H4 (cell line): Measurements from ENCODE around the gene MUC3A. TPM values are rescaled to one million over a fixed set of nuclear protein-coding genes. Genes with fewer than 3 reads are reported as not detected.
"Not testable (repeated sequence)": the region's sequence is repeated elsewhere in the genome, so short reads cannot be mapped to it uniquely, and the experiment has no call there.

Experiments
- DNase-seq: peaks from one replicate; pipeline ENCODE4 v3.0.0-alpha.2; 2015; ENCODE audit warnings: low spot score
- total RNA-seq: library from RNA; depleted of rRNA; stranded (reverse); fragments of >200 nt; shearing (Covaris generic); gene quantifications from 2 replicates; pipeline ENCODE4 v1.2.3, GENCODE V29; 2014; rRNA removed

The MUC3A gene
- not detected in 2 replicates for total RNA-seq

- peak; percentile 5 for DNase-seq
Measured at GRCh38 chr7:100949227-100949932, at the start of gene MUC3A. Gene MUC3A (plus strand): TSS chr7:100949534. CDS start chr7:100949625, 91 bp downstream.

- no peak for DNase-seq
Measured at GRCh38 chr7:100900978-100901377, 48.4 kb upstream of the MUC3A start.

DNA sequence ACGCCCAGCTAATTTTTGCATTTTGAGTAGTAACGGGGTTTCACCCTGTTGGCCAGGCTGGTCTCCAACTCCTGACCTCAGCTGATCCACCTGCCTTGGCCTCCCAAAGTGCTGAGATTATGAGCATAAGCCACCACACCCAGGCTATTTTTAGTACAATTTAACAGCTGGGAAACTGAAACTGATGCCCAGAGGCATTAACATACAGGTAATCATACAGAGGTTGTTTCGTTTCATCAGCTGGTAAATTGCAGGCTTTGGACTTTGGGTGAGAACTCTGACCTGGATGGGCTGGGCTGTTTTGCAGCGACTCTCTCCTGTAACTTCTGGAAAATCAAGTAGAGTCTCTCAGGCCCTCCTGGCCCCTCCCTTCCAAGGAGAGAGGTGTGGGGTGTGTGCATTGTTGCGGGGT is 47.4 kb upstream of the MUC3A start:
- no peak for DNase-seq

DNA sequence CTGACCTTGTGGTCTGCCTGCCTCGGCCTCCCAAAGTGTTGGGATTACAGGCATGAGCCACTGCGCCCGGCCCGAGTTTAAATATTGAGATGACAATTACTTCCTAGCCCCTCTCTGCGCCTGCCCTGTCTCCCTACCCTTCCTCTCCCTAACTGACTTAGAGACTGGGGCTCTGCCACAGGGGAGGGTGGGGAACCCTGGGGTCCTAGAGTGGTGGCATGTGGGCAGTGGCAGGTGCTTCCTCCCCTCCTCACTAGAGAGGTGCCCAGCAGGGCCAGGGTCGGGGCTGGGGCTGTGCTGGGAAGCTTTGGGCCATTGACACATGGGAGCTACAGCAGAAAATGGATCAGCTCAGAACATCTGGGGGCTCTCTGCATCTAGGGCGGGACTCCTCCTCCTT is 46.7 kb upstream of the MUC3A start:
- no peak for DNase-seq

- no peak for DNase-seq
Measured at GRCh38 chr7:100908512-100908911, 40.8 kb upstream of the MUC3A start.

- DNase-seq, result not testable (repeated sequence)
Measured at GRCh38 chr7:100910443-100910842, 38.9 kb upstream of the MUC3A start.

DNA sequence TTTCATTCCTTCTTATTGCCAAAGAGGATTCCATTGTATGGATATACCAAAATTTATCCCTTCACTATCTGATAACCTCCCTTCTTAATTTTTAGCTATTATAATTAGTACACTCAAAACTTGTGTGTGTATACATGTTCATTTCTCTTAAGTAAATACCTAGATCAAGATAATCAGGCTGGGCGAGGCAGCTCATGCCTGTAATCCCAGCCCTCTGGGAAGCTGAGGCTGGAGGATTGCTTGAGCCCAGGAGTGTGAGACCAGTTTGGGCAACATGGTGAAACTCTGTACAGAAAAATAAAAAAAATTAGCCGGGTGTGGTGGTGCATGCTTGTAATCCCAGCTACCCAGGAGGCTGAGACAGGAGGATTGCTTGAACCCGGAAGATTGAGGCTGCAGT is 37.9 kb upstream of the MUC3A start:
- DNase-seq, result no peak

DNA sequence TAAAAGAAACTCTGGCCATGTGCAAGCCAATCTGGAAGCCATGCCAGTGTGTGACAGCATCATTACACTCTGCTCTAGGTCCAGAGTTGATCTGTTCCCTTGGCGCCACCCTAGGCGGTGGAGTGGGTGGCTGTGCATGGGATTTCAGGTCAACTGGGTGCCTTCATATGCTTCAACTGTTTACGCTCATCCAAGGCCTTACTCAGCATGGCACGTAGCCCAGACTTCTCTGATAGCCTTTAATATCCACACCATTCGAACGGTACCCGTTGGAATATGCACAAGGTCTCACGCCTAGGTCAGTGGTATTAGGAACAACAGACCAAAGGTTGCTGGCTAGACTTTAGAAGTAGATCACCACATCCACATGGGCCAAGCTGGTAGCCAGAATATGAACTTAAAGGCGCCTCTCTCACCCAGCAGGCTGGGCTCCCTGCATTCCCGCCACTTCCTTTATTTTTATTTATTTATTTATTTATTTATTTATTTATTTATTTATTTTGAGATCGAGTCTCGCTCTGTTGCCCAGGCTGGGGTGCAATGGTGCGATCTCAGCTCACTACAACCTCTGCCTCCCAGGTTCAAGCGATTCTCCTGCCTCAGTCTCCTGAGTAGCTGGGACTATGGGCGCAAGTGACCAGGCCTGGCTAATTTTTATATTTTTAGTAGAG is 35.0 kb upstream of the MUC3A start:
- no peak for DNase-seq

GRCh38 chr7:100914879-100915447 is 34.4 kb upstream of the MUC3A start:
- DNase-seq, result no peak

DNA sequence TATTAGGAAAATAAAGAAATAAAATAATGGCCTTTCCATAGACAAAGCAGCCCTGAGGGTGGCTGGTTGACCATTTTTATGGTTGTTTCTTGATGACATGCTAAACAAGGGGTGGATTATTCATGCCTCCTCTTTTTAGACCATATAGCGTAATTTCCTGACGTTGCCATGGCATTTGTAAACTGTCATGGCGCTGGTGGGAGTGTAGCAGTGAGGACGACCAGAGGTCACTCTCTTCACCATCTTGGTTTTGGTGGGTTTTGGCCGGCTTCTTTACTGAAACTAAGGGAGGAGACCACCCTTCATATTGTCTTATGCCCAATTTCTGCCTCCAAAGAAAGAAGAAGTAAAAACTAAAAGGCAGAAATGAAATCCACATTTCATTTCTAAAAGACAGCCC is 30.0 kb upstream of the MUC3A start:
- DNase-seq, result not testable (repeated sequence)

DNA sequence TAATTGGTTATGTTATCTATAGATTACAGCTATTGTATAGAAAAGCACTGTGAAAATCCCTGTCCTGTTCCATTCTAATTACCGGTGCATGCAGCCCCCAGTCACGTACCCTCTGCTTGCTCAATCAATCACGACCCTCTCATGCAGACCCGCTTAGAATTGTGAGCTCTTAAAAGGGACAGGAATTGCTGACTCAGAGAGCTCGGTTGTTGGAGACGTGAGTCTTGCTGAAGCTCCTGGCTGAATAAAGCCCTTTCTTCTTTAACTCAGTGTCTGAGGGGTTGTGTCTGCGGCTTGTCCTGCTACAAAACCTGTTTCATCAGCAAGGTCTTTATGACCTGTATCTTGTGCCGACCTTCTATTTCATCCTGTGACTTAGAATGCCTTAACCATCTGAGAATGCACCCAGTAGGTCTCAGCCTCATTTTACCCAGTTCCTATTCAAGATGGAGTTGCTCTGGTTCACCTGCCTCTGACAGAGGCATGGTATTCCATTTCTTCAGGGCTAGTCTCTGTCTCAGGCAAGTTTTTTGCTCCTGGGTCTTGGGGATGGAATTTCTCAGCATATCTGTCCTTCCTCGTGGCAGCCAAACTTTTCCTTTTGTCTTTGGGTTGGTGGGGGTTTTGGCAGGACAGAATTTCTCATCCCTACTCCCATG is 29.4 kb upstream of the MUC3A start:
- DNase-seq, result not testable (repeated sequence)

DNA sequence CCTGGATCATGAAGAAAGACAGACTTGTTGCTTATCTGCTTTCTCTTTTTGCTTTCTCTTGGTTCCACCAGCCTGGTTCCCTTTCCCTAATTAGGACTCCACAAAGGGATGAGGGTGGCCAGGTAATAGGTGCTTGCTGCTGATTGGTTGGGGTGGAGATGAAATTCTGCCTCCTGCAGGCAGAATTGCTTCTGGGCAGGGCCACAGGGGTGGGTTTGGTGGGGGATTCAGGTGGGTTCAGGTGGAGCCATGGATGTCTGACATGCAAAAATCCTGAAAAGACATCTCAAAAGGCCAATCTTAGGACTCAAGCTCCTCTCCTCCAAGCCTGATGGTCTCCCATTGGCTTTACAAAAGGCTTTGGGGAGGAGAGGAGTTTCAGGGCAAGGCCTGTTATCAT is 28.3 kb upstream of the MUC3A start:
- DNase-seq, result no peak

DNA sequence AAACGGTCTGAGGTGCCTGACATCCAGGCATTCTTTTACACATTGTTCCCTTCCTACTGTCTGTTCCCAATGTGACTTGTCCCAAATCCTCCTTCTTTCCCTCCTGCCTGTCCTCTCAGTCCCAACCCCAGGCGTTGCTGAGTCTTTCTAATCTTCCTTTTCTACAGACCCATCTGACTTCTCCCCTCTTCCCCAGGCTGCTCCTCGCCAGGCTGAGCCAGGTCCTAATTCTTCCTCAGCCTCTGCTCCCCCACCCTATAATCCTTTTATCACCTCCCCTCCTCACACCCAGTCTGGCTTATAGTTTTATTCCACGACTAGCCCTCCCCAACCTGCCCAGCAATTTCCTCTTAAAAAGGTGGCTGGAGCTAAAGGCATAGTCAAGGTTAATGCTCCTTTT is 25.7 kb upstream of the MUC3A start:
- DNase-seq, result not testable (repeated sequence)

GRCh38 chr7:100929808-100930174 is 19.5 kb upstream of the MUC3A start:
- no peak for DNase-seq

GRCh38 chr7:100933734-100934133 is 15.6 kb upstream of the MUC3A start:
- no peak for DNase-seq

DNA sequence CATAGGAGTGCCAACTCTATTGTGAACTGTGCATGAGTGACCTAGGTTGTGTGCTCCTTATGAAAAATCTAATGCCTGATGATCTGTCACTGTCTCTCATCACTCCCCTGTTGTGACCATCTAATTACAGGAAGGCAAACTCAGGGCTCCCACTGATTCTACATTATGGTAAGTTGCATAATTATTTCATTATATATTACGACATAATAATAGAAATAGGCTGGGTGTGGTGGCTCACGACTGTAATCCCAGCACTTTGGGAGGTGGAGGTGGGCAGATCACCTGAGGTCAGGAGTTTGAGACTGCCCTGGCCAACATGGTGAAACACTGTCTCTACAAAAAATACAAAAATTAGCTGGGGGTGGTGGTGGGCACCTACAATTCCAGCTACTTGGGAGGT is 14.0 kb upstream of the MUC3A start:
- not testable (repeated sequence) for DNase-seq

DNA sequence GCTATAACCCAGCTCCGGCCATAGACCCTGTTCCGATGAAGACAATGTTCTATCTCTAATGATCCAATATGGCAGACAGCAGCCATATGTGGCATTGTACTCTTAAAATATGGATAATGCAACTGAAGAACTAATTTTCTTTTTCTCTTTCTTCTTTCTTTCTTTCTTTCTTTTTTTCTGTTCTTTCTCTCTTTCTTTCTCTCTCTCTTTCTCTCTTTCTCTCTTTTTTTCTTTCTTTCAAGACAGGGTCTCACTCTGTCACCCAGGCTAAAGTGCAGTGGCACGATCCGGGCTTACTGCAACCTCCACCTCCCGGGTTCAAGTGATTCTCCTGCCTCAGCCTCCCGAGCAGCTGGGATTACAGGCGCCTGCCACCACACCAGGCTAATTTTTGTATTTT is 13.2 kb upstream of the MUC3A start:
- DNase-seq, result not testable (repeated sequence)

DNA sequence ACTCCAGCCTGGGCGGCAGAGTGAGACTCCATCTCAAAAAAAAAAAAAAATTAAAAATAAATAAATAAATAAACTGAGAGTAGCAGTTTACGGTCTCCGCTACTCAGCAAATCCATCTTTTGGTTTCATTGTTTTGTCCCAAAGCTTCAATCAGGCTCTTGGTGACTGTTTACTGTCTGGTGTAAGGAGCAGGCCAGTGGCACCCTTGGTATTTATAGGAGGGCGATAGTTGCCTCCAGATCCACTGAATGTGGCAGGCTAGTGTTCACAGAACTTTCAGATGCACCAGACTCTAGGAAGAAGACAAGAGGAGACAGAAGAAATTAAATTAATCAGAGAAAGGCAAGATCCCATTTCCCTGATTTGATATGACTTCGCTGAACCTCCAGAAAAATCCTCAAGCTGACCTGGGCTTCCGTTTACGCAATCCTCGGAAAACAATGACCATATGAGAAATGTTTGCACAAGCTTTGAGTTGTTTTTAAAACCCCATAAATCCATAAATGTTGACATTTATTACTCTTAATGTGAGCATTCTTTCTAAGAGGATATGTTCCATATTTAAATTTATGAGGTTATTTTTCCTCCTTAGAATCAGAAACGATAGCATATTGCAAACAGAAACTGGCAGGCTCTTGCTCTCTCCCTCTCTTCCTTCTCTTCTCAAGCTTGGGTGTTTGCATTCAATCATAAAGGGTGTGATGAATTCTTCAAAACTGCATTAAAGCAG is 7.1 kb upstream of the MUC3A start:
- no peak for DNase-seq

- no peak for DNase-seq
Measured at GRCh38 chr7:100943693-100944092, 5.6 kb upstream of the MUC3A start.

DNA sequence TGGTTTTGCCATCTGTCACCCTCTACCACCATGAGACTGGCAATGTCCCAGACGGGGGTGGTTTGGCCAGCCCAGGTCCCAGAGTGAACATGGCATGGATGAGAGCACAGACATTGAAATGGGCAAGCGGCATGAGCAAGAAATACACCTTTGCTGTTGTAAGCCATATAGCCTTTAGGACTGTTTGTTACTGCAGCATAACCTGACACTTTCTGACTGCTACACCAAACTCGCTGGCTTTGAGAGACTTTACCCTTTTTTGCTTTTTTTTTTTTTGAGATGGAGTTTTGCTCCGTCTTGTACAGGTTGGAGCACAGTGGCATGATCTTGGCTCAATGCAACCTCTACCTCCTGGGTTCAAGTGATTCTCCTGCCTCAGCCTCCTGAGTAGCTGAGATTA is 5.2 kb upstream of the MUC3A start:
- no peak for DNase-seq

- no peak for DNase-seq
Measured at GRCh38 chr7:100946111-100946510, 3.2 kb upstream of the MUC3A start.

DNA sequence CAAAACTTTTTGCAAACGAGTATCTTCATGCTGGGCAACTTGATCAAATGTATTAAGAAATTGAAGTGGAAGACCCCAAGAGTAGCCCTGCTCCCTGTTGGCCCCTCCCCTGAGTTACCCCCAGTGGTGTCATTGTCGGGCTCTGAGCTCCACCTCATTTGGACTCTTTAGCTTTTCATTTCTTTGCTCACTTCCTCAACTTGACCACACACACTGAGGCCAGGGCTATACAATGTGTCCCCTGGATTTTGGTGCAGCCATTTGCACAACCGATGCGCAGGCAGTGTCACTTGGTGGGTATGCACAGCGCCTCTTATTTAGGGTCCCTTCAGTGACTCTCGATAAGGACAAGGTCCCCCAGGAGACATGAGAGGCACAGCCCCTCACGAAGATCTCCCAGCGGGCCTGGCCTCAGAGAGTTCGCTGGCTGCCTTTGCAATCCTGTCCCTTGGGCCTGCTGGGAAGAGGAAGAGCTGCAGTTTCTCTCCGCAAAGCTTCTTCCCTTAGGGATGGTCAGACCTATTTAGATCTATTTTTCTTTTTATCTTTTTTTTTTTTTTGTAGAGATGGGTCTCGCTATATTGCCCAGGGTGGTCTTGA is 2.5 kb upstream of the MUC3A start:
- no peak for DNase-seq
